H1 (cell line): ENCODE measurements around the gene SNAI1. TPM values are rescaled to one million over a fixed set of nuclear protein-coding genes. Genes with fewer than 3 reads are reported as not detected.

Experiments
- CTCF ChIA-PET: fragments of 300-600 bp; sonication (Branson Sonifier 250); formaldehyde crosslinking; loops from one replicate; lab custom pipeline; 2021; ENCODE audit not compliant: partially characterized antibody; lab: Charles Lee
- POLR2A ChIA-PET: fragments of 300-600 bp; sonication (Branson Sonifier 250); formaldehyde crosslinking; loops from one replicate; lab custom pipeline; 2021; ENCODE audit warnings: inconsistent platforms; ENCODE audit not compliant: partially characterized antibody; lab: Charles Lee
- DNase-seq, 2 experiments: peaks; one replicate each; pipeline versions ENCODE4 v3.0.0 to v3.0.0-alpha.2; 2010 to 2022; ENCODE audit warnings: low spot score in 2 of 2, low read depth in 1 of 2, mixed read lengths in 1 of 2
- FAIRE-seq: peaks from 2 replicates; lab custom pipeline; 2011; peaks lifted over from hg19 to GRCh38; lab: Jason Lieb, UNC
- H2AFZ ChIP-seq: 2 replicates; pipeline ENCODE4 v1.8.1; 2012; ENCODE audit warnings: low read length, inconsistent platforms
- H2AK5ac ChIP-seq: 2 replicates; pipeline ENCODE4 v1.6.1; 2013; ENCODE audit warnings: low read depth, low read length
- H2BK120ac ChIP-seq: replicated peaks from 2 replicates; pipeline ENCODE3; 2013; ENCODE audit warnings: low read depth, low read length, inconsistent platforms
- H2BK12ac ChIP-seq: 2 replicates; pipeline ENCODE4 v1.6.1; 2013; ENCODE audit warnings: low read depth, low read length
- H2BK15ac ChIP-seq: 2 replicates; pipeline ENCODE4 v1.6.1; 2013; ENCODE audit warnings: low read length
- H2BK20ac ChIP-seq: 2 replicates; pipeline ENCODE4 v1.6.1; 2013; ENCODE audit warnings: low read length
- H2BK5ac ChIP-seq: 2 replicates; pipeline ENCODE4 v1.6.1; 2013; ENCODE audit warnings: low read depth, low read length
- H3K14ac ChIP-seq: 2 replicates; pipeline ENCODE4 v1.6.1; 2013; ENCODE audit warnings: inconsistent platforms; ENCODE audit not compliant: insufficient read length
- H3K18ac ChIP-seq: 2 replicates; pipeline ENCODE4 v1.6.1; 2013; ENCODE audit warnings: low read length; ENCODE audit errors: extremely low read depth
- H3K23ac ChIP-seq: 2 replicates; pipeline ENCODE4 v1.6.1; 2013; ENCODE audit warnings: inconsistent platforms; ENCODE audit not compliant: insufficient read length
- H3K23me2 ChIP-seq: 2 replicates; pipeline ENCODE4 v1.6.1; 2013; ENCODE audit warnings: low read depth, low read length
- H3K27ac ChIP-seq: 2 replicates; pipeline ENCODE4 v1.6.1; 2011; ENCODE audit warnings: low read depth, low read length, inconsistent platforms
- H3K27me3 ChIP-seq, 4 experiments: replicated peaks in 1 of 4; 1 replicate in 1 of 4; 2 replicates in 3 of 4; pipeline versions ENCODE4 v1.6.1 to v1.8.1; 2011 to 2013; ENCODE audit warnings: low read length in 3 of 4, mild to moderate bottlenecking in 3 of 4, inconsistent platforms in 2 of 4, mixed read lengths in 2 of 4, moderate library complexity in 1 of 4; ENCODE audit not compliant: control insufficient read depth in 3 of 4, insufficient read depth in 3 of 4; ENCODE audit errors: extremely low read depth in 1 of 4
- H3K36me3 ChIP-seq, 4 experiments: 2 replicates each; pipeline versions ENCODE4 v1.6.1 to v1.8.1; 2011 to 2013; ENCODE audit warnings: mild to moderate bottlenecking in 4 of 4, low read length in 3 of 4, moderate library complexity in 2 of 4, control low read depth in 1 of 4, inconsistent platforms in 1 of 4; ENCODE audit not compliant: insufficient read depth in 4 of 4, control insufficient read depth in 2 of 4
- H3K4ac ChIP-seq: replicated peaks from 2 replicates; pipeline ENCODE3; 2013; ENCODE audit warnings: low read length, low read depth, mixed read lengths, inconsistent platforms; ENCODE audit not compliant: insufficient read length
- H3K4me1 ChIP-seq, 4 experiments: replicated peaks in 1 of 4; 1 replicate in 1 of 4; 2 replicates in 3 of 4; pipeline versions ENCODE4 v1.6.1 to v1.8.1; 2011 to 2013; ENCODE audit warnings: low read length in 3 of 4, inconsistent platforms in 2 of 4, mixed read lengths in 1 of 4; ENCODE audit not compliant: insufficient read depth in 4 of 4, control insufficient read depth in 3 of 4
- H3K4me2 ChIP-seq, 2 experiments: 2 replicates each; pipeline versions ENCODE4 v1.6.1 to v1.8.1; 2011 to 2013; ENCODE audit warnings: low read depth in 2 of 2, low read length in 2 of 2, control low read depth in 1 of 2, inconsistent platforms in 1 of 2, mild to moderate bottlenecking in 1 of 2; ENCODE audit not compliant: insufficient read depth in 1 of 2
- H3K4me3 ChIP-seq, 4 experiments: fragments of 200-600, 300-600 bp in 1 of 4; sonication (generic), shearing (Covaris generic), sonication (Bioruptor Twin) in 1 of 4; 2 replicates each; pipeline versions ENCODE4 v1.5.1 to v1.8.1; 2011 to 2016; ENCODE audit warnings: low read length in 4 of 4, low read depth in 3 of 4, control low read depth in 2 of 4, inconsistent platforms in 2 of 4, mild to moderate bottlenecking in 2 of 4, mixed read lengths in 1 of 4, moderate library complexity in 1 of 4; ENCODE audit not compliant: insufficient read depth in 2 of 4; ENCODE audit errors: extremely low read depth in 1 of 4
- H3K56ac ChIP-seq: replicated peaks from 2 replicates; pipeline ENCODE3; 2013; ENCODE audit warnings: low read depth, mild to moderate bottlenecking, mixed read lengths, low read length, inconsistent platforms; ENCODE audit not compliant: insufficient read length
- H3K79me1 ChIP-seq: 2 replicates; pipeline ENCODE4 v1.6.1; 2013; ENCODE audit warnings: low read depth, low read length, control low read depth
- H3K79me2 ChIP-seq, 2 experiments: 2 replicates each; pipeline versions ENCODE4 v1.6.1 to v1.8.1; 2012 to 2013; ENCODE audit warnings: low read length in 2 of 2, mild to moderate bottlenecking in 2 of 2, inconsistent platforms in 1 of 2; ENCODE audit not compliant: insufficient read depth in 2 of 2, control insufficient read depth in 1 of 2
- H3K9ac ChIP-seq, 4 experiments: replicated peaks in 1 of 4; 1 replicate in 1 of 4; 2 replicates in 3 of 4; pipeline versions ENCODE4 v1.6.1 to v1.8.1; 2011 to 2013; ENCODE audit warnings: low read depth in 3 of 4, low read length in 3 of 4, control low read depth in 2 of 4, mild to moderate bottlenecking in 2 of 4, moderate library complexity in 2 of 4, inconsistent platforms in 1 of 4; ENCODE audit errors: extremely low read depth in 1 of 4
- H3K9me3 ChIP-seq, 2 experiments: 2 replicates each; pipeline versions ENCODE4 v1.6.1 to v1.8.1; 2012 to 2013; ENCODE audit warnings: mild to moderate bottlenecking in 2 of 2, moderate library complexity in 2 of 2, control low read depth in 1 of 2, inconsistent platforms in 1 of 2, low read depth in 1 of 2, low read length in 1 of 2, mixed read lengths in 1 of 2; ENCODE audit not compliant: insufficient read depth in 2 of 2
- H4K20me1 ChIP-seq, 2 experiments: replicated peaks in 1 of 2; 2 replicates each; pipeline versions ENCODE3 to v1.8.1; 2011 to 2013; ENCODE audit warnings: inconsistent platforms in 2 of 2, low read length in 2 of 2, mild to moderate bottlenecking in 1 of 2; ENCODE audit not compliant: insufficient read depth in 2 of 2, control insufficient read depth in 1 of 2
- H4K5ac ChIP-seq: 2 replicates; pipeline ENCODE4 v1.6.1; 2013; ENCODE audit warnings: low read length, low read depth, mixed read lengths, inconsistent platforms; ENCODE audit not compliant: insufficient read length
- H4K8ac ChIP-seq: 2 replicates; pipeline ENCODE4 v1.8.0; 2013; ENCODE audit warnings: mild to moderate bottlenecking, moderate library complexity, low read length, inconsistent platforms; ENCODE audit not compliant: insufficient read depth; ENCODE audit errors: extremely low read depth
- H4K91ac ChIP-seq: replicated peaks from 2 replicates; pipeline ENCODE3; 2013; ENCODE audit warnings: low read length, mixed read lengths, inconsistent platforms; ENCODE audit not compliant: insufficient read length
- ASH2L ChIP-seq: fragments of 200-600, 300-600 bp; sonication (generic); IDR thresholded peaks from one replicate; pipeline ENCODE4 v1.7.1; 2017; ENCODE audit warnings: low read length
- BCL11A ChIP-seq, 2 experiments: IDR thresholded peaks; one replicate each; pipeline ENCODE4 v1.6.1; 2011; ENCODE audit warnings: low read depth in 2 of 2, low read length in 2 of 2, mild to moderate bottlenecking in 2 of 2
- CEBPB ChIP-seq: IDR thresholded peaks from 2 replicates; pipeline ENCODE4 v1.6.1; 2012; ENCODE audit warnings: low read depth, low read length
- EZH2 ChIP-seq: fragments of 200-600 bp; sonication (generic); IDR thresholded peaks from 2 replicates; pipeline ENCODE4 v1.7.1; 2012; ENCODE audit warnings: low read depth, mild to moderate bottlenecking, moderate library complexity, low read length, inconsistent platforms; ENCODE audit not compliant: severe bottlenecking
- MAX ChIP-seq: IDR thresholded peaks from 2 replicates; pipeline ENCODE4 v1.6.1; 2012; ENCODE audit warnings: inconsistent platforms
- NANOG ChIP-seq: IDR thresholded peaks from 2 replicates; pipeline ENCODE4 v1.6.1; 2011; ENCODE audit warnings: low read length, low read depth, mild to moderate bottlenecking, inconsistent platforms; ENCODE audit not compliant: insufficient read depth, poor library complexity, severe bottlenecking
- POU5F1 ChIP-seq: IDR thresholded peaks from 2 replicates; pipeline ENCODE4 v1.6.1; 2011; ENCODE audit warnings: low read depth, mild to moderate bottlenecking, low read length, moderate library complexity
- SRF ChIP-seq: IDR thresholded peaks from 2 replicates; pipeline ENCODE4 v1.6.1; 2011; ENCODE audit warnings: mild to moderate bottlenecking, low read depth, low read length, moderate library complexity
- TAF7 ChIP-seq: optimal IDR thresholded peaks from 2 replicates; pipeline ENCODE3; 2011; ENCODE audit warnings: low read depth, mild to moderate bottlenecking, inconsistent platforms, low read length, moderate library complexity, borderline replicate concordance
- TCF12 ChIP-seq: IDR thresholded peaks from 2 replicates; pipeline ENCODE4 v1.6.1; 2011; ENCODE audit warnings: low read depth, mild to moderate bottlenecking, low read length
- ZNF274 ChIP-seq: IDR thresholded peaks from 2 replicates; pipeline ENCODE4 v1.7.0; 2012; ENCODE audit warnings: low read length, borderline replicate concordance; ENCODE audit errors: extremely low read depth
- WGBS, 2 experiments: shearing (Covaris generic) in 1 of 2; methylation state at CpG; one replicate each; pipeline versions ENCODE4 v1.1.6 to v1.1.7; 2013 to 2015; ENCODE audit warnings: low lambda C conversion rate in 2 of 2, mixed read lengths in 2 of 2, inconsistent platforms in 1 of 2, low coverage in 1 of 2, missing lambda C conversion rate in 1 of 2; ENCODE audit not compliant: insufficient replicate concordance in 2 of 2, insufficient coverage in 1 of 2, insufficient read length in 1 of 2; ENCODE audit errors: extremely low coverage in 1 of 2, missing lambda C conversion rate in 1 of 2; 5-methylcytosine and 5-hydroxymethylcytosine counted together
- polyA plus RNA-seq, 7 experiments: library from polyadenylated mRNA; depleted of rRNA in 3 of 7; stranded (reverse) in 5 of 7; unstranded in 2 of 7; fragments of >200 nt in 5 of 7; fragments of 200-250 nt in 2 of 7; gene quantifications; 1 replicate in 5 of 7; 2 replicates in 1 of 7; 4 replicates in 1 of 7; pipeline versions ENCODE4 v1.2.1 to v1.2.3, GENCODE V29; 2011 to 2013; ENCODE audit warnings: missing spikeins in 2 of 7, mixed read lengths in 2 of 7
- total RNA-seq: library from RNA; stranded (reverse); fragmentation: NEBNext Ultra II Directional; extraction: Animal tissue kit (Norgen Biotek cat#: 25700); gene quantifications from 2 replicates; pipeline ENCODE4 v1.2.1, GENCODE V29; 2021

SNAI1 gene
- total and polyA plus RNA-seq, 2 of the 8 experiments (the other 6 are each of a cell fraction or from before 2014, with no cell fraction given), result 6.5 to 8.0 TPM

GRCh38 chr20:49989234-49990065 is 6.7 kb downstream of the SNAI1 start:
- POLR2A ChIA-PET, result interaction anchor here (0.6 to 15.6 kb wide), 9 partner anchors 8 to 302 kb away, joined by 3 to 287 read pairs (median 4); no protein-coding TSS in a partner anchor
- no peak overlapping the region for H3K14ac ChIP-seq
- no peak overlapping the region for H3K23ac ChIP-seq
- H3K79me2 ChIP-seq, result peaks cover 0 to 8% of the 10 kb centered on the region in 2 experiments; a peak in 2 of 4 replicates
- no peak overlapping the region for H2AFZ ChIP-seq
- H3K18ac ChIP-seq, result peak overlapping the region; percentile 28; the same call in 1 of the 2 replicates
- DNase-seq (peak in 1 of 2 experiments; percentile 59), FAIRE-seq (no peak)
- H3K23me2 ChIP-seq, result no peaks in the 10 kb centered on the region
- no peak overlapping the region for H3K4me3 ChIP-seq
- H2BK12ac ChIP-seq, result peak overlapping the region; percentile 90
- CTCF ChIA-PET, result interaction anchor here (0.7 to 21.7 kb wide), 11 partner anchors 8 to 95 kb away, joined by 3 to 514 read pairs (median 4); no protein-coding TSS in a partner anchor
- no peaks in the 10 kb centered on the region for H3K27me3 ChIP-seq
- H4K20me1 ChIP-seq, result peaks cover 2 to 4% of the 10 kb centered on the region in 2 experiments
- H2BK15ac ChIP-seq, result peak overlapping the region; percentile 81; the same call in 1 of the 2 replicates
- peak overlapping the region; percentile 56 for H4K91ac ChIP-seq
- H2BK20ac ChIP-seq, result 0 out of 2 replicates have a peak overlapping the region, but pooled peaks have one; percentile 80
- peak overlapping the region in 1 of 4 experiments; percentile 10; a peak in 2 of 7 replicates for H3K9ac ChIP-seq
- no peak overlapping the region for H4K8ac ChIP-seq
- H3K4me1 ChIP-seq, result peaks cover 24 to 49% (median 42%) of the 10 kb centered on the region in 4 experiments
- H3K27ac ChIP-seq, result no peak overlapping the region; the same call in 1 of the 2 replicates
- H3K4me2 ChIP-seq, result peak overlapping the region; percentile 12 to 16; a peak in 3 of 4 replicates
- 50% methylated on average over 22 of the region's 22 CpGs; no CpG with 5 or more reads in 1 of the 2 experiments for WGBS, 2 experiments
- H3K56ac ChIP-seq, result no peak overlapping the region
- peaks cover 0 to 21% (median 0%) of the 10 kb centered on the region in 4 experiments; a peak in 1 of 8 replicates for H3K36me3 ChIP-seq
- H4K5ac ChIP-seq, result no peak overlapping the region
- peak overlapping the region; percentile 93 for H2BK5ac ChIP-seq
- no peak overlapping the region for H2BK120ac ChIP-seq
- peak overlapping the region; percentile 90; the same call in 1 of the 2 replicates for H2AK5ac ChIP-seq
- H3K9me3 ChIP-seq, result no peaks in the 10 kb centered on the region
- H3K79me1 ChIP-seq, result peaks cover 2% of the 10 kb centered on the region; the same call in 1 of the 2 replicates
- peak overlapping the region; percentile 29 for H3K4ac ChIP-seq
- TF ChIP-seq BCL11A (IDR thresholded peaks at IDR 0.05; ENCODE audit: low read depth in 2 of 2, low read length in 2 of 2) (no peak), ASH2L (peak; percentile 23), NANOG (no peak), MAX (no peak), EZH2 (no peak), SRF (no peak), TCF12 (no peak), TAF7 (no peak), ZNF274 (no peak), POU5F1 (no peak), CEBPB (no peak)
